Fibroblast of lung (primary cell): Measurements from ENCODE around the gene PTEN. TPM values are rescaled to one million over a fixed set of nuclear protein-coding genes. Genes with fewer than 3 reads are reported as not detected.

ENCODE experiments used
- DNase-seq, 2 donors: peaks; one replicate each; pipeline versions ENCODE4 v3.0.0 to v3.0.0-alpha.2; 2010; ENCODE audit warnings: low read depth in 2 of 2
- H2AFZ ChIP-seq: 2 replicates; pipeline ENCODE4 v1.5.1; 2012; ENCODE audit warnings: low read length, control low read depth, inconsistent platforms
- H3K27ac ChIP-seq: 2 replicates; pipeline ENCODE4 v1.5.1; 2011; ENCODE audit warnings: low read length, control low read depth; ENCODE audit not compliant: insufficient read depth
- H3K27me3 ChIP-seq: 2 replicates; pipeline ENCODE4 v1.5.1; 2011; ENCODE audit warnings: mild to moderate bottlenecking, low read length; ENCODE audit not compliant: control insufficient read depth, insufficient read depth
- H3K36me3 ChIP-seq: 2 replicates; pipeline ENCODE4 v1.5.1; 2011; ENCODE audit warnings: low read length; ENCODE audit not compliant: control insufficient read depth, insufficient read depth
- H3K4me1 ChIP-seq: 2 replicates; pipeline ENCODE4 v1.5.1; 2011; ENCODE audit warnings: low read length; ENCODE audit not compliant: control insufficient read depth, insufficient read depth; ENCODE audit errors: extremely low read depth
- H3K4me2 ChIP-seq: 2 replicates; pipeline ENCODE4 v1.5.1; 2011; ENCODE audit warnings: low read length, control low read depth; ENCODE audit not compliant: insufficient read depth; ENCODE audit errors: extremely low read depth
- H3K4me3 ChIP-seq, 4 experiments: fragments of 200-600 bp in 1 of 4; sonication (generic) in 1 of 4; replicated peaks in 1 of 4; 2 replicates each; pipeline ENCODE4 v1.5.1; 2011 to 2016; ENCODE audit warnings: low read length in 4 of 4, low read depth in 3 of 4, mild to moderate bottlenecking in 3 of 4, control low read depth in 2 of 4, inconsistent platforms in 1 of 4, mixed read lengths in 1 of 4; ENCODE audit not compliant: insufficient read depth in 1 of 4; ENCODE audit errors: control extremely low read depth in 1 of 4
- H3K79me2 ChIP-seq: 2 replicates; pipeline ENCODE4 v1.5.1; 2012; ENCODE audit warnings: mild to moderate bottlenecking, low read length, inconsistent platforms; ENCODE audit not compliant: control insufficient read depth, insufficient read depth
- H3K9ac ChIP-seq: 2 replicates; pipeline ENCODE4 v1.5.1; 2011; ENCODE audit warnings: mild to moderate bottlenecking, low read length, control low read depth; ENCODE audit not compliant: insufficient read depth
- H3K9me3 ChIP-seq: 2 replicates; pipeline ENCODE4 v1.5.1; 2012; ENCODE audit warnings: low read depth, low read length; ENCODE audit not compliant: control insufficient read depth, insufficient read depth
- H4K20me1 ChIP-seq: 2 replicates; pipeline ENCODE4 v1.5.1; 2011; ENCODE audit warnings: low read length; ENCODE audit not compliant: control insufficient read depth, insufficient read depth; ENCODE audit errors: extremely low read depth
- CTCF ChIP-seq, 2 donors: IDR thresholded peaks in 1 of 2; conservative IDR thresholded peaks in 1 of 2; 1 replicate in 1 of 2; 2 replicates in 1 of 2; pipeline ENCODE4 v1.5.1; 2011 to 2012; ENCODE audit warnings: low read length in 2 of 2, control low read depth in 1 of 2, inconsistent platforms in 1 of 2, low read depth in 1 of 2, mild to moderate bottlenecking in 1 of 2
- EZH2 ChIP-seq: IDR thresholded peaks from 2 replicates; pipeline ENCODE4 v1.5.1; 2012; ENCODE audit warnings: low read length, control low read depth, mild to moderate bottlenecking; ENCODE audit errors: missing control alignments
- polyA plus RNA-seq, 2 donors: library from polyadenylated mRNA; depleted of rRNA in 1 of 2; stranded (reverse) in 1 of 2; unstranded in 1 of 2; fragments of >200 nt; gene quantifications; 2 replicates each; pipeline ENCODE4 v1.2.1, GENCODE V29; 2011 to 2012; ENCODE audit warnings: missing spikeins in 1 of 2
- total RNA-seq: library from RNA; depleted of rRNA; stranded (reverse); fragments of >200 nt; gene quantifications from 2 replicates; pipeline ENCODE4 v1.2.1, GENCODE V29; 2014

PTEN gene
- total and polyA plus RNA-seq, 2 donors (not counting 1 experiment from before 2014, with no cell fraction given), result 60.2 to 200 TPM

- Histone ChIP-seq H3K36me3 (no peaks in the 10 kb centered on the region), H3K27ac (no peak overlapping the region), H3K4me2 (no peak overlapping the region), H3K79me2 (no peaks in the 10 kb centered on the region), H3K4me1 (no peaks in the 10 kb centered on the region), H3K9me3 (no peaks in the 10 kb centered on the region), H3K4me3 (no peak overlapping the region), H4K20me1 (no peaks in the 10 kb centered on the region), H3K9ac (no peak overlapping the region), H2AFZ (no peak overlapping the region), H3K27me3 (no peaks in the 10 kb centered on the region)
- DNase-seq, result no peak
- TF ChIP-seq CTCF (conservative IDR thresholded peaks at IDR 0.05 in 1 of 2, IDR thresholded peaks at IDR 0.05 in 1 of 2; ENCODE audit: low read depth in 1 of 2, low read length in 2 of 2) (no peak), EZH2 (no peak)
Measured at GRCh38 chr10:87979847-87980246, 116.4 kb downstream of the PTEN start.

- H2AFZ ChIP-seq, result no peak overlapping the region
- no peaks in the 10 kb centered on the region for H3K36me3 ChIP-seq
- no peak overlapping the region for H3K4me2 ChIP-seq
- no peaks in the 10 kb centered on the region for H3K27me3 ChIP-seq
- H3K4me1 ChIP-seq, result no peaks in the 10 kb centered on the region
- H3K79me2 ChIP-seq, result no peaks in the 10 kb centered on the region
- TF ChIP-seq EZH2 (no peak), CTCF (conservative IDR thresholded peaks at IDR 0.05 in 1 of 2, IDR thresholded peaks at IDR 0.05 in 1 of 2; ENCODE audit: low read depth in 1 of 2, low read length in 2 of 2) (no peak)
- no peak overlapping the region for H3K9ac ChIP-seq
- no peak overlapping the region for H3K4me3 ChIP-seq
- no peak overlapping the region for H3K27ac ChIP-seq
- no peaks in the 10 kb centered on the region for H4K20me1 ChIP-seq
- no peaks in the 10 kb centered on the region for H3K9me3 ChIP-seq
- peak in 1 of 2 donors; percentile 53 for DNase-seq
Measured at GRCh38 chr10:87983716-87984115, 120.3 kb downstream of the PTEN start.

- Histone ChIP-seq H2AFZ (no peak overlapping the region), H3K27ac (no peak overlapping the region), H3K79me2 (no peaks in the 10 kb centered on the region), H3K4me3 (no peak overlapping the region), H3K9me3 (no peaks in the 10 kb centered on the region), H3K4me1 (no peaks in the 10 kb centered on the region), H3K27me3 (no peaks in the 10 kb centered on the region), H3K36me3 (no peaks in the 10 kb centered on the region), H3K9ac (no peak overlapping the region), H4K20me1 (no peaks in the 10 kb centered on the region), H3K4me2 (no peak overlapping the region)
- DNase-seq, result no peak
- TF ChIP-seq EZH2 (no peak), CTCF (conservative IDR thresholded peaks at IDR 0.05 in 1 of 2, IDR thresholded peaks at IDR 0.05 in 1 of 2; ENCODE audit: low read depth in 1 of 2, low read length in 2 of 2) (no peak)
Measured at GRCh38 chr10:87987206-87987605, 123.8 kb downstream of the PTEN start.
